ENCODE results near the gene FEM1B.

FEM1B gene

DNA sequence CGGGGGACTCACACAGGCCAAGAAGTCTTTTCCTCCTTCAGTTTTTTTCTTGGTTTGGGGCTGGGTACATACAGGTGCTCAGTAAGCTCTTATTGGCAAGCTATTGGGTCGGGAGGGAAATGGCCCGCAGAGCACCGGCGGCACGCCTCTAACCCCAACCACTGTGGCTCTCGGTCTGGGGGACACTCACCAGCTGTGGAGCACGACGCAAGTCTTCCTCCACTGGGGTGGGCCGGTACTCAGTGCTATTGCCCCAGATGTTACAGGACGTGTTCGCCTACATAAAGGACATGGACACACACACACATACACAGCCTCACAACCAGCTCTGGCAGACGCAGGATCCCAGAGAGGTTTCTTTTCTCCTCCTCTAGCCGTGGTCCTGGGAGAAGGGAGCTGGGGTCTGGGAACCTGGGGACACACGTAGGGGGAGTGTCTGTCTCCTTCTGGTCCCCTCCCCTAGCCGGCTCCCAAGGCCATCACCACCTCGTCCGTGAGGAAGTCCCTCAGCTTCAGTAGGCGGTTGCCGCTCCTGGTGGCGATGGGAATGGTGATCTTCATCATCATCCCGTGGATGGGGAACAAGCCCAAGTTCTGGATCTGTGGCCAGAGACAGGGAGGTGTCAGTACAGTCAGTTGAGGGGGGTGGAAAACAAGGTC lies 33.4 kb downstream of the FEM1B start:
- no peak for TF ChIP-seq POU2F2 (IDR thresholded peaks at IDR 0.05; ENCODE audit: low read depth, low read length)
- no peak for TF ChIP-seq POLR2A (IDR thresholded peaks at IDR 0.05; ENCODE audit: low read depth, low read length)
- no peak for TF ChIP-seq PAX5 (IDR thresholded peaks at IDR 0.05; ENCODE audit: insufficient read depth, low read length, severe bottlenecking)
- no peak for TF ChIP-seq SPI1 (IDR thresholded peaks at IDR 0.05; ENCODE audit: low read depth, low read length)
- TF ChIP-seq TAF1 (IDR thresholded peaks at IDR 0.05; ENCODE audit: low read depth, low read length): no peak
- TF ChIP-seq POLR2AphosphoS5 (IDR thresholded peaks at IDR 0.05; ENCODE audit: low read depth, low read length): no peak
- no peak for FAIRE-seq

DNA sequence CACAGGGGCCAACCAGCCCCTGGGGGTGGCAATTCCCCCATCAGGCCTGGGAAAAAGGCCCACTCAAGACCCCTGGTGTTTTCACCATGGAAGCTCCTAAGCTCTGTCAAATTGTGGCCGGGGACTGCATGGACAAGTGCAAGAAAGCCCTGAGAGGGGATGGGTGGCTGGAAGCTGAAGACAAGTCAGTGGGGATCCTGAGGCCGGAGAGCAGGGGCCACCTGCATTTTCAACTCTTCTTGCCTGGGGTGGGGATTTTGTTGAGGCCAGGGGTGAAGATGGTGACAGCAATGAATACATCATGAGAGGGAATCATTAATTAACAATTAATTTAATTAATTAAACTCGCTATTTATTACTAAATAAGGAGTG lies 33.9 kb downstream of the FEM1B start:
- FAIRE-seq: no peak
- no peak for DNase-seq (ENCODE audit: insufficient read length, low spot score)
- TF ChIP-seq SPI1 (IDR thresholded peaks at IDR 0.05; ENCODE audit: low read depth, low read length): no peak

More for the DNA sequence above, 33.4 kb downstream of the FEM1B start:
- DNase-seq (ENCODE audit: insufficient read length, low spot score): no peak

DNA sequence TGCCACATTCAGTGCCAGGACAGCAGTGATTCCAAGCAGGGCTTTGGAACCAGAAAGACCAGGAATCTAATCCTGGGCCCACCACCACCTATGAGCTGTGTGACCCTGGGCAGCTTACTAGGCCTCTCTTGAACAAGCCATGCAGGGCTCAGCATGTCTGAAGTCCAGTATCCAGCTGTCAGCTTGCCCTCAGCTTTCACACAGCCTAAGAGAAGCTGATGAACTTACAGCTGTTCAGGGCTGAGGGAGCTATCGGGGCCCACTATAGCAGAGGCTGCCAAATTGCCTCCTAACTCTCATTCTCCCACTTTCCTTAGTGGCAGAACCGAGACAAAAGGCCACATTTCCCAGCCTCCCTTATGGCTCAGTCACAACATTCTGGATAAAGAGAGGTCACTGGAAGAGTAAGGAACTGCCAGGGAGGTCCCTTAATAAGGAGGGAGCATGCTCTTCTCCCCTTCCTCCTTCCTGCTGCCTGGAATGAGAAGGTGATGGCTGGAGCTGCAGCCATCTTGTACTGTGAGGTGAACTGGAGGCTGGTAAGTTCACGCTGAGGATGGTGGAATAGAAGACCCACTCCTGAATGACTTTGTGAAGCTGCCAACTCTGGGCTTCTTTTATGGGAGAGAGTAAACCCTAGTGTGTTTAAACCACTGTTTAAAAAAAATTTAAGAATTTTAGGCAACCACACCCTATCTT lies 34.5 kb downstream of the FEM1B start:
- no peak for TF ChIP-seq PAX5 (IDR thresholded peaks at IDR 0.05; ENCODE audit: insufficient read depth, low read length, severe bottlenecking)
- no peak for TF ChIP-seq POLR2AphosphoS5 (IDR thresholded peaks at IDR 0.05; ENCODE audit: low read depth, low read length)
- no peak for TF ChIP-seq POU2F2 (IDR thresholded peaks at IDR 0.05; ENCODE audit: low read depth, low read length)
- TF ChIP-seq TAF1 (IDR thresholded peaks at IDR 0.05; ENCODE audit: low read depth, low read length): no peak
- no peak for TF ChIP-seq POLR2A (IDR thresholded peaks at IDR 0.05; ENCODE audit: low read depth, low read length)
- no peak for TF ChIP-seq SPI1 (IDR thresholded peaks at IDR 0.05; ENCODE audit: low read depth, low read length)
- DNase-seq (ENCODE audit: insufficient read length, low spot score) (no peak), FAIRE-seq (no peak)

DNA sequence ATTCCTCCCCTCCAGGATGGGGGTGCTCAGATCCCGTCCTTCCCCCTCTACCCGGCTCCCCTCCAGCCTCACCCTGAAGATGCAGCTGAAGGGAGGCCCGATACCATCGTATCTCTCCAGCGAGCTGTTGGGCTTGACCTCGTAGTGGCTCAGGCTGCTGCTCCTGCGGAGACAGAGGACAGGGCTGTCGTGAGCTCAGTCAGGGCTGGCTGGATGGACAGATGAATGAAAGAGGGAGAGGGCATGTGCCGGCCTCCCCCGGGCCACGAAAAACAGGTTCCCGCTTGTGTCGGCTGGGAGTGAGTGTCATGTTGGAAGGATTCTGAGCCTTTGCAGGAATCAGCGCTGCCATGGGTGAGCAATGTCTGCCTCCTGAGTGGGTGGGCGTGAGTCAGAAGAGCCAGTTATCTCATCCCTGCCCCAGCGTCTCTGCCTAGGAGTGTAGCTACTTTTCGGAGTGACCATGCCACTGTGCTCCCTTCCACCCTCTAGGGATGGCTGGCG lies 35.2 kb downstream of the FEM1B start:
- DNase-seq (ENCODE audit: insufficient read length, low spot score): no peak
- no peak for FAIRE-seq
- no peak for TF ChIP-seq POLR2A (IDR thresholded peaks at IDR 0.05; ENCODE audit: low read depth, low read length)
- TF ChIP-seq PAX5 (IDR thresholded peaks at IDR 0.05; ENCODE audit: insufficient read depth, low read length, severe bottlenecking): no peak
- TF ChIP-seq SPI1 (IDR thresholded peaks at IDR 0.05; ENCODE audit: low read depth, low read length): no peak
- TF ChIP-seq POLR2AphosphoS5 (IDR thresholded peaks at IDR 0.05; ENCODE audit: low read depth, low read length): no peak
- TF ChIP-seq TAF1 (IDR thresholded peaks at IDR 0.05; ENCODE audit: low read depth, low read length): no peak
- TF ChIP-seq POU2F2 (IDR thresholded peaks at IDR 0.05; ENCODE audit: low read depth, low read length): no peak

DNA sequence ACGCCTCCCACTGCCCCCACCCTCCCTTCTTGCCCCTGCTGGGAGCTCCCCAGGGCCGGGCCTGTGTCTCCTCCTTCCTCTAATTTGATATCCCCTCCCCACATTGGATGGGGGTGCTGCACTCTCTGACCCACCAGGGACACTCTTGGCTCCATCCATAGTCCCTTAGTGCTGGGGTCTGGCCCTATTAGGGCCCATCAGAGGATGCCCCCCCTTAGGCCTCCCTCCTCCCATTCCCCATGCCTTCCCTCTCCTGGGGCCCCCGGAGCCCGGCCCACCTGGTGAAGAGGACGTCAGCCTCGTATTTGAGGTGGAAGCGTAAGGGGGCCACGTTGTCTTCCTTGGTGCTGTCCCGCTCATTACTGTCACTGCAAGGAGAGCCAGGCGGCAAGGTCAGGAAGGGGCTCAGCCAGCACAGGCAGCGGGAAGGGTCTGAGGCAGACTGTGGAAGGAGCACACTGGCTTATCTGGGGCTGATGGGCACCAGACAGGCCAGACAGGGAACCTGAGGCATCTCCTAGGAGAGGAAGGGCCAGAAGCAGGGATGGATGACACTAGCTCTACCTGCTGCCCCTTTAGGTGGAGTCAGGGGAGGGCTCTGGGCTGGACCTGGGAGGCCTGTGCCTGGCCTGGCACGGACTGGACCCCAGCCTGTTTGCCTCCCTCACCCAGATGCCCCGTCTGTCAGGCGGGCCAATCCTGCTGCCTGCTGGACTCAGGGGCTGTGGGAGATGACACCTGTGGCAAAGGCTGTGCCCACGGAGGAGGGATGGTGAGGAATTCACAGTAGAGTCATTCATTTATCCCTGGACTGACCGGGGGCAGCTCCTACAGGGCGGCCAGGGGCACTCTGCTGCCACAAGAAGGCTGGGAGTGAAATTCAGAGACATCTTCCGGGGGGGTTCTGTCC lies 36.2 kb downstream of the FEM1B start:
- TF ChIP-seq POU2F2 (IDR thresholded peaks at IDR 0.05; ENCODE audit: low read depth, low read length) (no peak), POLR2A (IDR thresholded peaks at IDR 0.05; ENCODE audit: low read depth, low read length) (no peak), PAX5 (IDR thresholded peaks at IDR 0.05; ENCODE audit: insufficient read depth, low read length, severe bottlenecking) (no peak)
- DNase-seq (ENCODE audit: insufficient read length, low spot score) (no peak), FAIRE-seq (no peak)

DNA sequence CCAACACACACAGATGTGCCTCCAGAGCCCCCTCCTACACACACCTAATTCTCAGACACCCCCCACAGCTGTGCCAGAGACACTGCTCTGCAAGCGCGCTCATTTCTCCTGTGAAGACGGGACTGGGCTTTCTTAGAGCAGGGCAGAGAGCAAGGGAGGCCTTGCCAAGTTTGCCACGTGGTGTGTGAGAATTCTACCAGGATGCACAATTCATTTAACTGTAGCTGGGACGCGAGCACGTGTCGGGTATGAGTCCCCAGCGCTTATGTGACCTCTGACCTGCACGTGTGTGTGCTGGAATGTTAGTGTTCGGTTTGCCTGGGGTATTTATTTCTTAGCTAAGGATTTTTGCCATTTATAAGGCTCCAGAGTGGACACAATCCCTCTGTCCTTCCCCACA lies 37.0 kb downstream of the FEM1B start:
- FAIRE-seq: no peak
- DNase-seq (ENCODE audit: insufficient read length, low spot score): no peak
- TF ChIP-seq POLR2A (IDR thresholded peaks at IDR 0.05; ENCODE audit: low read depth, low read length) (no peak), POU2F2 (IDR thresholded peaks at IDR 0.05; ENCODE audit: low read depth, low read length) (no peak), PAX5 (IDR thresholded peaks at IDR 0.05; ENCODE audit: insufficient read depth, low read length, severe bottlenecking) (no peak), TAF1 (IDR thresholded peaks at IDR 0.05; ENCODE audit: low read depth, low read length) (no peak), SPI1 (IDR thresholded peaks at IDR 0.05; ENCODE audit: low read depth, low read length) (no peak), POLR2AphosphoS5 (IDR thresholded peaks at IDR 0.05; ENCODE audit: low read depth, low read length) (no peak)

DNA sequence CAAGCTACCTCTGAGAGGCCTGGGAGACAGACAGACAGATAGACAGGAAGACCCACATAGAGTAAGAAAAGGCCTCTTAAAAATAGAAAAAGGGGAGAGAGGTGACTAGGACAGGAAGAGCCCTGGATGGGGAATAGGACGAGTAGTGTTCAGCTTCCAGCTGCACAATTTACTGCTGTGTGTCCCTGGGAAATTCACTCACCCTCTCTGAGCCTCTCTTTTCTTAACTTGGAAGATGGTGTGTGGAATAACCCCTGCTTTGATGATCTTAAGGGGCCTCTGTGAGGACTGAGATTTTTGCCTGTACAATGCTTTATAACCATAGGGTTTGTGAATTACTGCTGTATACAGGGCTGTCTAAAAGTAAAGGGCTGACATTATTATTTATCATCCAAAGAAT lies 37.5 kb downstream of the FEM1B start:
- TF ChIP-seq PAX5 (IDR thresholded peaks at IDR 0.05; ENCODE audit: insufficient read depth, low read length, severe bottlenecking) (no peak), POLR2A (IDR thresholded peaks at IDR 0.05; ENCODE audit: low read depth, low read length) (no peak), POU2F2 (IDR thresholded peaks at IDR 0.05; ENCODE audit: low read depth, low read length) (no peak), POLR2AphosphoS5 (IDR thresholded peaks at IDR 0.05; ENCODE audit: low read depth, low read length) (no peak), SPI1 (IDR thresholded peaks at IDR 0.05; ENCODE audit: low read depth, low read length) (no peak), TAF1 (IDR thresholded peaks at IDR 0.05; ENCODE audit: low read depth, low read length) (no peak)
- FAIRE-seq (no peak), DNase-seq (ENCODE audit: insufficient read length, low spot score) (no peak)

DNA sequence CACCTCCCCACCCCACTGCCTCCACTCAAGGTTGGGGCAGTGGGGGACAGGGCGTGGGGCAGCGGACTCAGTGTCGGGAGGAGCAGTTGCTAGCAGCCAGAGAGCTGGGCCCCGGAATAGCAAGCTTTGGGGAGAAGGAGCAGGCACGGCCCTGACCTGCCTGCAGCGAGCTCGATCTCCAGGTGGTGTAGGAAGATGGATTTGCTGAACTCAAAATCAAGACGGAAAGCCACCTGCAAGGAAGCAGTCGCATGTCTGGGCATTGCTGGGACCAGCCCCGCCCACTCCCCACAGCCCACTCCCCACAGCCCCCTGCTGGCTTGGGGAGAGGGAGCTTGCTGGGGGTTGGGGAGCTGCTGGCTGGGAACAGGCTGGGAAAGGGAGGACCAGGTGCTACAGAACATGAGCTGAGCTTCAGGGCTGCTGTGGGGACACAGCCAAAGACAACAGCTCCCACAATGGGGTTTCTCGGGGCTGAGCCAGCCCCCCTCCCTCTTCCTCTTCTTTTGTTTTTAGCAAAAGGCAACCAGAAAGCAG lies 38.0 kb downstream of the FEM1B start:
- no peak for TF ChIP-seq PAX5 (IDR thresholded peaks at IDR 0.05; ENCODE audit: insufficient read depth, low read length, severe bottlenecking)
- no peak for TF ChIP-seq POLR2A (IDR thresholded peaks at IDR 0.05; ENCODE audit: low read depth, low read length)
- no peak for TF ChIP-seq POLR2AphosphoS5 (IDR thresholded peaks at IDR 0.05; ENCODE audit: low read depth, low read length)
- no peak for TF ChIP-seq TAF1 (IDR thresholded peaks at IDR 0.05; ENCODE audit: low read depth, low read length)
- no peak for TF ChIP-seq POU2F2 (IDR thresholded peaks at IDR 0.05; ENCODE audit: low read depth, low read length)
- TF ChIP-seq SPI1 (IDR thresholded peaks at IDR 0.05; ENCODE audit: low read depth, low read length): no peak
- DNase-seq (ENCODE audit: insufficient read length, low spot score) (no peak), FAIRE-seq (no peak)
